Epithelial cell of proximal tubule (primary cell): Measurements from ENCODE around the gene CCDC92B. TPM values are rescaled to one million over a fixed set of nuclear protein-coding genes. Genes with fewer than 3 reads are reported as not detected.

ENCODE experiments used
- DNase-seq: peaks from one replicate; pipeline ENCODE4 v3.0.0-alpha.2; 2011; ENCODE audit warnings: low read depth
- H3K4me3 ChIP-seq: 2 replicates; pipeline ENCODE4 v1.5.1; 2011; ENCODE audit warnings: low read depth, mild to moderate bottlenecking, low read length
- CTCF ChIP-seq: conservative IDR thresholded peaks from 2 replicates; pipeline ENCODE4 v1.5.1; 2012; ENCODE audit warnings: low read depth, mild to moderate bottlenecking, low read length
- total RNA-seq: library from RNA; depleted of rRNA; stranded (reverse); fragments of >200 nt; gene quantifications from 2 replicates; pipeline ENCODE4 v1.2.3, GENCODE V29; 2015

CCDC92B gene
- total RNA-seq, 1 donor from 2014 or later, result 0.06 TPM

GRCh38 chr17:2691965-2692780 lies 57.3 kb downstream of the CCDC92B start:
- TF ChIP-seq CTCF, result no peak

GRCh38 chr17:2691069-2691871 lies 58.2 kb downstream of the CCDC92B start:
- no peak overlapping the region for H3K4me3 ChIP-seq
- TF ChIP-seq CTCF, result no peak
- DNase-seq, result no peak

More at GRCh38 chr17:2691965-2692780, 57.3 kb downstream of the CCDC92B start:
- no peak for DNase-seq
- H3K4me3 ChIP-seq, result no peak overlapping the region

GRCh38 chr17:2690165-2691068 lies 59.0 kb downstream of the CCDC92B start:
- DNase-seq, result no peak
- TF ChIP-seq CTCF, result no peak
- no peak overlapping the region for H3K4me3 ChIP-seq

GRCh38 chr17:2689411-2690164 lies 59.9 kb downstream of the CCDC92B start:
- DNase-seq, result no peak
- TF ChIP-seq CTCF, result no peak
- H3K4me3 ChIP-seq, result no peak overlapping the region

GRCh38 chr17:2688351-2689342 lies 60.8 kb downstream of the CCDC92B start:
- H3K4me3 ChIP-seq, result no peak overlapping the region
- DNase-seq, result no peak

More at GRCh38 chr17:2688351-2689342, 60.8 kb downstream of the CCDC92B start:
- no peak for TF ChIP-seq CTCF
